Neural cell (in vitro differentiated cells): ENCODE measurements around the gene DAG1. TPM values are rescaled to one million over a fixed set of nuclear protein-coding genes. Genes with fewer than 3 reads are reported as not detected.

Experiments
- H2AFZ ChIP-seq: fragments of 200-600, 300-800 bp; sonication (generic), shearing (Covaris generic); 2 replicates; pipeline ENCODE4 v1.6.0; 2014; ENCODE audit warnings: low read depth, mild to moderate bottlenecking, antibody characterized with exemption, low read length, moderate library complexity
- H3F3A ChIP-seq: fragments of 200-600 bp; shearing (Covaris generic); 2 replicates; pipeline ENCODE4 v1.6.1; 2016; ENCODE audit warnings: mild to moderate bottlenecking, moderate library complexity, mixed read lengths, antibody characterized with exemption, low read length; ENCODE audit not compliant: insufficient read depth, poor library complexity, severe bottlenecking
- H3K27ac ChIP-seq: fragments of 200-600, 300-800 bp; sonication (generic), shearing (Covaris generic); 2 replicates; pipeline ENCODE4 v1.5.1; 2014; ENCODE audit warnings: mild to moderate bottlenecking, low read length, moderate library complexity
- H3K27me3 ChIP-seq: fragments of 300-800, 200-600 bp; sonication (generic), shearing (Covaris generic); 2 replicates; pipeline ENCODE4 v1.6.0; 2014; ENCODE audit warnings: mild to moderate bottlenecking, low read depth, low read length, moderate library complexity; ENCODE audit not compliant: insufficient read depth
- H3K36me3 ChIP-seq: fragments of 300-800, 200-600 bp; sonication (generic), shearing (Covaris generic); 2 replicates; pipeline ENCODE4 v1.5.1; 2014; ENCODE audit warnings: mild to moderate bottlenecking, antibody characterized with exemption, low read length, moderate library complexity; ENCODE audit not compliant: insufficient read depth
- H3K4me2 ChIP-seq: fragments of 300-800, 200-600 bp; sonication (generic), shearing (Covaris generic); 2 replicates; pipeline ENCODE4 v1.6.0; 2014; ENCODE audit warnings: mild to moderate bottlenecking, low read length
- H3K4me3 ChIP-seq: fragments of 300-800, 200-600 bp; sonication (generic), shearing (Covaris generic); 2 replicates; pipeline ENCODE4 v1.5.1; 2014; ENCODE audit warnings: mild to moderate bottlenecking, low read length, moderate library complexity
- H3K79me2 ChIP-seq: fragments of 200-600 bp; shearing (Covaris generic); replicated peaks from 2 replicates; pipeline ENCODE4 v1.6.0; 2014; ENCODE audit warnings: mild to moderate bottlenecking, low read length, moderate library complexity; ENCODE audit not compliant: insufficient read depth
- H3K9ac ChIP-seq: fragments of 300-800, 200-600 bp; sonication (generic), shearing (Covaris generic); 2 replicates; pipeline ENCODE4 v1.6.1; 2016; ENCODE audit warnings: mild to moderate bottlenecking, low read length, mixed read lengths
- H3K9me2 ChIP-seq: fragments of 200-600 bp; shearing (Covaris generic); 2 replicates; pipeline ENCODE4 v1.6.1; 2016; ENCODE audit warnings: mild to moderate bottlenecking, low read length, mixed read lengths; ENCODE audit not compliant: insufficient read depth
- H3K9me3 ChIP-seq: fragments of 200-600, 300-800 bp; sonication (generic), shearing (Covaris generic); 2 replicates; pipeline ENCODE4 v1.6.1; 2016; ENCODE audit warnings: mild to moderate bottlenecking, mixed run types, low read length, moderate library complexity, mixed read lengths
- H4K20me1 ChIP-seq: fragments of 200-600 bp; shearing (Covaris generic); 2 replicates; pipeline ENCODE4 v1.6.1; 2016; ENCODE audit warnings: mild to moderate bottlenecking, mixed run types; ENCODE audit not compliant: insufficient read depth
- CTCF ChIP-seq: fragments of 450-650 bp; IDR thresholded peaks from 2 replicates; pipeline ENCODE4 v1.5.1; 2014; ENCODE audit warnings: antibody characterized with exemption, mild to moderate bottlenecking, moderate library complexity; ENCODE audit not compliant: poor library complexity, severe bottlenecking
- EP300 ChIP-seq: fragments of 450-650 bp; conservative IDR thresholded peaks from 2 replicates; pipeline ENCODE4 v1.6.1; 2014; ENCODE audit warnings: antibody characterized with exemption, mild to moderate bottlenecking, moderate library complexity; ENCODE audit not compliant: poor library complexity, severe bottlenecking
- EZH2 ChIP-seq: fragments of 200-600, 300-800 bp; shearing (Covaris generic), sonication (generic); IDR thresholded peaks from 2 replicates; pipeline ENCODE4 v1.6.1; 2014; ENCODE audit warnings: antibody characterized with exemption, low read length, borderline replicate concordance, mild to moderate bottlenecking; ENCODE audit not compliant: insufficient read depth, poor library complexity, severe bottlenecking
- MXI1 ChIP-seq: fragments of 450-650 bp; conservative IDR thresholded peaks from 2 replicates; pipeline ENCODE4 v1.6.1; 2014; ENCODE audit warnings: antibody characterized with exemption, mild to moderate bottlenecking; ENCODE audit not compliant: poor library complexity, severe bottlenecking
- POLR2AphosphoS5 ChIP-seq: IDR thresholded peaks from 2 replicates; pipeline ENCODE4 v1.6.1; 2012
- RAD21 ChIP-seq: fragments of 450-650 bp; conservative IDR thresholded peaks from 2 replicates; pipeline ENCODE4 v1.6.1; 2014; ENCODE audit warnings: antibody characterized with exemption, mild to moderate bottlenecking, moderate library complexity
- REST ChIP-seq: IDR thresholded peaks from 2 replicates; pipeline ENCODE4 v1.6.1; 2012; ENCODE audit warnings: borderline replicate concordance
- SMC3 ChIP-seq: fragments of 450-650 bp; conservative IDR thresholded peaks from 2 replicates; pipeline ENCODE4 v1.6.1; 2014; ENCODE audit warnings: antibody characterized with exemption, mild to moderate bottlenecking, moderate library complexity; ENCODE audit not compliant: poor library complexity
- TAF1 ChIP-seq: IDR thresholded peaks from 2 replicates; pipeline ENCODE4 v1.6.1; 2012; ENCODE audit warnings: low read depth
- polyA plus RNA-seq: library from polyadenylated mRNA; depleted of rRNA; stranded (reverse); fragments of >200 nt; gene quantifications from 2 replicates; pipeline ENCODE4 v1.2.3, GENCODE V29; 2014

The DAG1 gene
- polyA plus RNA-seq, 1 donor from 2014 or later, result 14.3 TPM

GRCh38 chr3:49460188-49460890 lies 9.7 kb upstream of the DAG1 start:
- H3K27ac ChIP-seq, result no peak overlapping the region
- H3K79me2 ChIP-seq, result no peaks in the 10 kb centered on the region
- H3F3A ChIP-seq, result no peaks in the 10 kb centered on the region
- H3K9me2 ChIP-seq, result no peaks in the 10 kb centered on the region
- no peak overlapping the region for H2AFZ ChIP-seq
- H3K4me3 ChIP-seq, result no peak overlapping the region
- H3K9me3 ChIP-seq, result no peaks in the 10 kb centered on the region
- H3K36me3 ChIP-seq, result no peaks in the 10 kb centered on the region
- H3K27me3 ChIP-seq, result no peaks in the 10 kb centered on the region
- H3K4me2 ChIP-seq, result no peak overlapping the region
- H3K9ac ChIP-seq, result no peak overlapping the region
- H4K20me1 ChIP-seq, result no peaks in the 10 kb centered on the region
- no peak for TF ChIP-seq REST
- no peak for TF ChIP-seq SMC3
- TF ChIP-seq TAF1, result no peak
- TF ChIP-seq EZH2, result no peak
- no peak for TF ChIP-seq EP300
- TF ChIP-seq POLR2AphosphoS5, result no peak
- no peak for TF ChIP-seq RAD21
- no peak for TF ChIP-seq CTCF
- TF ChIP-seq MXI1, result no peak

DNA sequence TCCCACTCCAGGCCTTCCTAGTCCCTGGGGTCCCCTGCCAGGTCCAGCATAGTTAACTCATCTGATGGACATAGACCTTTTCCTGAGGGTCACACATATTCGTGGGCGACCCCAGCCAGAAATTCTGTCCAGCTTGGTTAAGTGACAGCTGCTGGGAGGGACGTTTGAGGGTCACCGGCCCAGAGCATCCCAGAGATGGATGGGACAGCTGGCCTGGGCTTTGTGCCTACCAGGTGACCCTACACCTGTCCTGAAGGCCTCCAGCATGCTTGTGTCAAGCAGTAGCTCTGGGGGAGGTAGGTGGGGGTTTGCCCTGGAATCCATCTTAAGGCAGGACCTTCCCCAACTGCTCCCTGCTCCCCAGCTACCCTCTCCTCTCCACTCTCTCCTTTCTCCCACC lies 9.1 kb upstream of the DAG1 start:
- no peaks in the 10 kb centered on the region for H3K27me3 ChIP-seq
- no peaks in the 10 kb centered on the region for H3K9me3 ChIP-seq
- H3K4me3 ChIP-seq, result no peak overlapping the region
- H3K4me2 ChIP-seq, result no peak overlapping the region
- TF ChIP-seq TAF1 (no peak), MXI1 (no peak), SMC3 (no peak), POLR2AphosphoS5 (no peak), RAD21 (no peak), CTCF (no peak), EZH2 (no peak), EP300 (no peak), REST (no peak)
- no peak overlapping the region for H2AFZ ChIP-seq
- H3F3A ChIP-seq, result no peaks in the 10 kb centered on the region
- H3K27ac ChIP-seq, result no peak overlapping the region
- H4K20me1 ChIP-seq, result no peaks in the 10 kb centered on the region
- H3K9ac ChIP-seq, result no peak overlapping the region
- H3K9me2 ChIP-seq, result no peaks in the 10 kb centered on the region
- H3K79me2 ChIP-seq, result no peaks in the 10 kb centered on the region
- H3K36me3 ChIP-seq, result no peaks in the 10 kb centered on the region
